HepG2 (cell line): ENCODE results near the gene NUDT21. TPM values are rescaled to one million over a fixed set of nuclear protein-coding genes. Genes with fewer than 3 reads are reported as not detected.
"Not testable (repeated sequence)": the region's sequence is repeated elsewhere in the genome, so short reads cannot be mapped to it uniquely, and the experiment has no call there.

Experiments
- ATAC-seq: fragments of 200-7000 bp; cut with Tn5 transposase; 3 replicates; pipeline ENCODE4 v1.9.1; 2020; ENCODE audit warnings: mild to moderate bottlenecking, moderate library complexity
- BruUV-seq: library from RNA; stranded (reverse); fragments of 400-500 nt; replicated peaks from 2 replicates; lab custom pipeline; 2021; lab: Mats Ljungman, UMichigan
- CTCF ChIA-PET: fragments of 300-600 bp; formaldehyde crosslinking; extraction: SDS; loops from one replicate; lab custom pipeline; 2021; ENCODE audit warnings: low total read pairs, inconsistent platforms, low intra/inter-chr PET ratio; lab: Yijun Ruan, JAX
- POLR2A ChIA-PET: fragments of 350-600 bp; sonication (Branson Sonifier 250); formaldehyde crosslinking; loops from one replicate; lab custom pipeline; 2020; ENCODE audit warnings: antibody characterized with exemption, inconsistent platforms; lab: Yijun Ruan, JAX
- DNase-seq: peaks from one replicate; pipeline ENCODE4 v3.0.0-alpha.2; 2015; ENCODE audit warnings: low spot score
- FAIRE-seq: peaks from 3 replicates; lab custom pipeline; 2011; peaks lifted over from hg19 to GRCh38; lab: Jason Lieb, UNC
- H2AFZ ChIP-seq: one replicate; pipeline ENCODE4 v1.6.1; 2011; ENCODE audit warnings: low read length, inconsistent platforms
- H3K27ac ChIP-seq: fragments of 300-600 bp; 3 replicates; pipeline ENCODE4 v1.8.0; 2011; ENCODE audit warnings: mixed run types, mild to moderate bottlenecking, mixed read lengths, low read length, inconsistent platforms; ENCODE audit not compliant: insufficient read depth; ENCODE audit errors: extremely low read length
- H3K27me3 ChIP-seq, 2 experiments: fragments of 200-600 bp in 1 of 2; 2 replicates in 1 of 2; 3 replicates in 1 of 2; pipeline versions ENCODE4 v1.6.0 to v1.8.0; 2011; ENCODE audit warnings: low read length in 2 of 2, mild to moderate bottlenecking in 2 of 2, moderate library complexity in 2 of 2, inconsistent platforms in 1 of 2; ENCODE audit not compliant: insufficient read depth in 2 of 2, control insufficient read depth in 1 of 2
- H3K36me3 ChIP-seq, 2 experiments: fragments of 200-600 bp in 1 of 2; replicated peaks in 1 of 2; 2 replicates in 1 of 2; 3 replicates in 1 of 2; pipeline versions ENCODE4 v1.5.1 to v1.8.0; 2011; ENCODE audit warnings: low read length in 2 of 2, inconsistent platforms in 1 of 2; ENCODE audit not compliant: insufficient read depth in 2 of 2, control insufficient read depth in 1 of 2
- H3K4me1 ChIP-seq: 2 replicates; pipeline ENCODE4 v1.5.1; 2012; ENCODE audit warnings: low read length, inconsistent platforms; ENCODE audit not compliant: insufficient read depth
- H3K4me2 ChIP-seq: 2 replicates; pipeline ENCODE4 v1.6.0; 2011; ENCODE audit warnings: low read depth, low read length, inconsistent platforms
- H3K4me3 ChIP-seq, 3 experiments: fragments of 200-600 bp in 1 of 3; sonication (generic), shearing (Covaris generic) in 1 of 3; replicated peaks in 1 of 3; 2 replicates each; pipeline ENCODE4 v1.5.1; 2011 to 2016; ENCODE audit warnings: low read length in 3 of 3, inconsistent platforms in 2 of 3, low read depth in 2 of 3, mild to moderate bottlenecking in 2 of 3, control low read depth in 1 of 3, mixed read lengths in 1 of 3; ENCODE audit not compliant: insufficient read depth in 1 of 3
- H3K79me2 ChIP-seq: one replicate; pipeline ENCODE4 v1.6.1; 2011; ENCODE audit warnings: low read length, inconsistent platforms; ENCODE audit not compliant: insufficient read depth
- H3K9ac ChIP-seq: 2 replicates; pipeline ENCODE4 v1.6.0; 2011; ENCODE audit warnings: mild to moderate bottlenecking, low read depth, low read length, inconsistent platforms; ENCODE audit not compliant: insufficient read depth
- H3K9me3 ChIP-seq: 2 replicates; pipeline ENCODE4 v1.5.1; 2012; ENCODE audit warnings: mild to moderate bottlenecking, low read length
- H4K20me1 ChIP-seq: 2 replicates; pipeline ENCODE4 v1.6.0; 2011; ENCODE audit warnings: inconsistent platforms, mild to moderate bottlenecking, low read length, moderate library complexity; ENCODE audit not compliant: insufficient read depth
- EEA1 ChIP-seq: sonication (generic); formaldehyde crosslinking; IDR thresholded peaks from 2 replicates; pipeline ENCODE4 v1.5.1; 2020; ENCODE audit warnings: mild to moderate bottlenecking, missing genetic modification reagents, borderline replicate concordance
- FOXK1 ChIP-seq: sonication (generic); formaldehyde crosslinking; IDR thresholded peaks from 2 replicates; pipeline ENCODE4 v1.4.0; 2020; ENCODE audit warnings: low read depth, missing genetic modification reagents, borderline replicate concordance
- MED13 ChIP-seq: sonication (generic); formaldehyde crosslinking; IDR thresholded peaks from 2 replicates; pipeline ENCODE4 v1.5.0; 2020; ENCODE audit warnings: missing genetic modification reagents
- NR3C1 ChIP-seq: sonication (generic); formaldehyde crosslinking; IDR thresholded peaks from 2 replicates; pipeline ENCODE4 v1.4.0; 2020; ENCODE audit warnings: missing genetic modification reagents
- ZFP82 ChIP-seq: sonication (generic); formaldehyde crosslinking; IDR thresholded peaks from 2 replicates; pipeline ENCODE4 v1.5.1; 2020; ENCODE audit warnings: mild to moderate bottlenecking, missing genetic modification reagents, borderline replicate concordance
- ZNF576 ChIP-seq: sonication (generic); formaldehyde crosslinking; IDR thresholded peaks from 2 replicates; pipeline ENCODE4 v1.4.0; 2020; ENCODE audit warnings: mild to moderate bottlenecking, missing genetic modification reagents
- WGBS: methylation state at CpG from one replicate; pipeline ENCODE4 v1.1.6; 2017; ENCODE audit warnings: low lambda C conversion rate; 5-methylcytosine and 5-hydroxymethylcytosine counted together
- in situ Hi-C: cut with HindIII; loops from 2 replicates; pipeline ENCODE4 v1.10.0; 2017; ENCODE audit warnings: low pct_unique_long_range_greater_than_20kb; ENCODE audit not compliant: extremely low pct_ligation_motif_present
- intact Hi-C: fragments of 100-400 bp; cut with micrococcal nuclease; formaldehyde crosslinking; loops from one replicate; pipeline ENCODE4 v1.10.0; 2022; ENCODE audit not compliant: unreplicated experiment
- polyA plus RNA-seq, 8 experiments: library from polyadenylated mRNA; depleted of rRNA in 3 of 8; stranded (reverse) in 7 of 8; unstranded in 1 of 8; fragments of >200 nt; fragmentation: Illumina TruSeq in 4 of 8; extraction: Trizol in 4 of 8; gene quantifications; 2 replicates each; pipeline versions ENCODE4 v1.2.1 to v1.2.3, GENCODE V29; 2011 to 2016; ENCODE audit warnings: low read depth in 4 of 8, missing spikeins in 1 of 8, mixed read lengths in 1 of 8; ENCODE audit not compliant: insufficient read depth in 1 of 8
- total RNA-seq, 5 experiments: library from RNA; depleted of rRNA; stranded (reverse); fragments of >200 nt; fragmentation: Illumina TruSeq; extraction: Trizol; gene quantifications; 2 replicates each; pipeline ENCODE4 v1.2.3, GENCODE V29; 2016; ENCODE audit warnings: low read depth in 1 of 5
- TF ChIP-seq, protein P1 (sequence below): sonication (generic); formaldehyde crosslinking; IDR thresholded peaks from 2 replicates; pipeline ENCODE4 v1.4.0; 2020; ENCODE audit warnings: missing genetic modification reagents

The NUDT21 gene
- total and polyA plus RNA-seq, 2 of the 13 experiments (the other 11 are each of a cell fraction or from before 2014, with no cell fraction given): 177 to 210 TPM

- no peaks in the 10 kb centered on the region for H3K27me3 ChIP-seq
- DNase-seq (no peak), FAIRE-seq (no peak), ATAC-seq (no peak)
- CTCF ChIA-PET: no interaction called here
- H2AFZ ChIP-seq: no peak overlapping the region
- 97% methylated on average over 2 of the region's 2 CpGs for WGBS
- H3K27ac ChIP-seq: no peak overlapping the region
- H3K9me3 ChIP-seq: no peaks in the 10 kb centered on the region
- no peak overlapping the region for H3K4me2 ChIP-seq
- TF ChIP-seq NR3C1 (no peak), EEA1 (CRISPR knock-in tag) (no peak), ZFP82 (CRISPR knock-in tag) (no peak), ZNF576 (CRISPR knock-in tag) (no peak), FOXK1 (no peak), MED13 (CRISPR knock-in tag) (no peak)
- TF ChIP-seq, protein P1, sequence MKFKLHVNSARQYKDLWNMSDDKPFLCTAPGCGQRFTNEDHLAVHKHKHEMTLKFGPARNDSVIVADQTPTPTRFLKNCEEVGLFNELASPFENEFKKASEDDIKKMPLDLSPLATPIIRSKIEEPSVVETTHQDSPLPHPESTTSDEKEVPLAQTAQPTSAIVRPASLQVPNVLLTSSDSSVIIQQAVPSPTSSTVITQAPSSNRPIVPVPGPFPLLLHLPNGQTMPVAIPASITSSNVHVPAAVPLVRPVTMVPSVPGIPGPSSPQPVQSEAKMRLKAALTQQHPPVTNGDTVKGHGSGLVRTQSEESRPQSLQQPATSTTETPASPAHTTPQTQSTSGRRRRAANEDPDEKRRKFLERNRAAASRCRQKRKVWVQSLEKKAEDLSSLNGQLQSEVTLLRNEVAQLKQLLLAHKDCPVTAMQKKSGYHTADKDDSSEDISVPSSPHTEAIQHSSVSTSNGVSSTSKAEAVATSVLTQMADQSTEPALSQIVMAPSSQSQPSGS: no peak
- in situ Hi-C loops: no loop called here
- no peaks in the 10 kb centered on the region for H3K4me1 ChIP-seq
- H3K4me3 ChIP-seq: no peak overlapping the region
- no peaks in the 10 kb centered on the region for H3K79me2 ChIP-seq
- POLR2A ChIA-PET: no interaction called here
- H4K20me1 ChIP-seq: no peaks in the 10 kb centered on the region
- intact Hi-C loops: no loop called here
- peaks cover 15 to 46% of the 10 kb centered on the region in 2 experiments for H3K36me3 ChIP-seq
- BruUV-seq: no TSS peak
- no peak overlapping the region for H3K9ac ChIP-seq
Measured at GRCh38 chr16:56399047-56399446, 52.1 kb downstream of the NUDT21 start.

- 98% methylated on average over 3 of the region's 3 CpGs for WGBS
Measured at GRCh38 chr16:56396724-56397123, 54.4 kb downstream of the NUDT21 start.

More at GRCh38 chr16:56396724-56397123, 54.4 kb downstream of the NUDT21 start:
- H3K9me3 ChIP-seq, H3K27me3 ChIP-seq, POLR2A ChIA-PET, intact Hi-C loops, H3K4me1 ChIP-seq, CTCF ChIA-PET, H3K27ac ChIP-seq, H3K4me2 ChIP-seq, H3K9ac ChIP-seq, H3K4me3 ChIP-seq, H3K79me2 ChIP-seq, FAIRE-seq, H4K20me1 ChIP-seq, DNase-seq, in situ Hi-C loops, BruUV-seq, ATAC-seq, H2AFZ ChIP-seq: not testable (repeated sequence)
- peaks cover 11 to 31% of the 10 kb centered on the region in 2 experiments for H3K36me3 ChIP-seq
